H1 (cell line): ENCODE results near the gene IFIT1. TPM values are rescaled to one million over a fixed set of nuclear protein-coding genes. Genes with fewer than 3 reads are reported as not detected.
A peak's percentile ranks its signal among the peaks of the same experiment; 100 is the strongest.

Experiments
- CTCF ChIA-PET: fragments of 300-600 bp; sonication (Branson Sonifier 250); formaldehyde crosslinking; loops from one replicate; lab custom pipeline; 2021; ENCODE audit not compliant: partially characterized antibody; lab: Charles Lee
- POLR2A ChIA-PET: fragments of 300-600 bp; sonication (Branson Sonifier 250); formaldehyde crosslinking; loops from one replicate; lab custom pipeline; 2021; ENCODE audit warnings: inconsistent platforms; ENCODE audit not compliant: partially characterized antibody; lab: Charles Lee
- DNase-seq, 2 experiments: peaks; one replicate each; pipeline versions ENCODE4 v3.0.0 to v3.0.0-alpha.2; 2010 to 2022; ENCODE audit warnings: low spot score in 2 of 2, low read depth in 1 of 2, mixed read lengths in 1 of 2
- FAIRE-seq: peaks from 2 replicates; lab custom pipeline; 2011; peaks lifted over from hg19 to GRCh38; lab: Jason Lieb, UNC
- H2AFZ ChIP-seq: 2 replicates; pipeline ENCODE4 v1.8.1; 2012; ENCODE audit warnings: low read length, inconsistent platforms
- H2AK5ac ChIP-seq: 2 replicates; pipeline ENCODE4 v1.6.1; 2013; ENCODE audit warnings: low read depth, low read length
- H2BK120ac ChIP-seq: replicated peaks from 2 replicates; pipeline ENCODE3; 2013; ENCODE audit warnings: low read depth, low read length, inconsistent platforms
- H2BK12ac ChIP-seq: 2 replicates; pipeline ENCODE4 v1.6.1; 2013; ENCODE audit warnings: low read depth, low read length
- H2BK15ac ChIP-seq: 2 replicates; pipeline ENCODE4 v1.6.1; 2013; ENCODE audit warnings: low read length
- H2BK20ac ChIP-seq: 2 replicates; pipeline ENCODE4 v1.6.1; 2013; ENCODE audit warnings: low read length
- H2BK5ac ChIP-seq: 2 replicates; pipeline ENCODE4 v1.6.1; 2013; ENCODE audit warnings: low read depth, low read length
- H3K14ac ChIP-seq: 2 replicates; pipeline ENCODE4 v1.6.1; 2013; ENCODE audit warnings: inconsistent platforms; ENCODE audit not compliant: insufficient read length
- H3K18ac ChIP-seq: 2 replicates; pipeline ENCODE4 v1.6.1; 2013; ENCODE audit warnings: low read length; ENCODE audit errors: extremely low read depth
- H3K23ac ChIP-seq: 2 replicates; pipeline ENCODE4 v1.6.1; 2013; ENCODE audit warnings: inconsistent platforms; ENCODE audit not compliant: insufficient read length
- H3K23me2 ChIP-seq: 2 replicates; pipeline ENCODE4 v1.6.1; 2013; ENCODE audit warnings: low read depth, low read length
- H3K27ac ChIP-seq: 2 replicates; pipeline ENCODE4 v1.6.1; 2011; ENCODE audit warnings: low read depth, low read length, inconsistent platforms
- H3K27me3 ChIP-seq, 4 experiments: replicated peaks in 1 of 4; 1 replicate in 1 of 4; 2 replicates in 3 of 4; pipeline versions ENCODE4 v1.6.1 to v1.8.1; 2011 to 2013; ENCODE audit warnings: low read length in 3 of 4, mild to moderate bottlenecking in 3 of 4, inconsistent platforms in 2 of 4, mixed read lengths in 2 of 4, moderate library complexity in 1 of 4; ENCODE audit not compliant: control insufficient read depth in 3 of 4, insufficient read depth in 3 of 4; ENCODE audit errors: extremely low read depth in 1 of 4
- H3K36me3 ChIP-seq, 4 experiments: 2 replicates each; pipeline versions ENCODE4 v1.6.1 to v1.8.1; 2011 to 2013; ENCODE audit warnings: mild to moderate bottlenecking in 4 of 4, low read length in 3 of 4, moderate library complexity in 2 of 4, control low read depth in 1 of 4, inconsistent platforms in 1 of 4; ENCODE audit not compliant: insufficient read depth in 4 of 4, control insufficient read depth in 2 of 4
- H3K4ac ChIP-seq: replicated peaks from 2 replicates; pipeline ENCODE3; 2013; ENCODE audit warnings: low read length, low read depth, mixed read lengths, inconsistent platforms; ENCODE audit not compliant: insufficient read length
- H3K4me1 ChIP-seq, 4 experiments: replicated peaks in 1 of 4; 1 replicate in 1 of 4; 2 replicates in 3 of 4; pipeline versions ENCODE4 v1.6.1 to v1.8.1; 2011 to 2013; ENCODE audit warnings: low read length in 3 of 4, inconsistent platforms in 2 of 4, mixed read lengths in 1 of 4; ENCODE audit not compliant: insufficient read depth in 4 of 4, control insufficient read depth in 3 of 4
- H3K4me2 ChIP-seq, 2 experiments: 2 replicates each; pipeline versions ENCODE4 v1.6.1 to v1.8.1; 2011 to 2013; ENCODE audit warnings: low read depth in 2 of 2, low read length in 2 of 2, control low read depth in 1 of 2, inconsistent platforms in 1 of 2, mild to moderate bottlenecking in 1 of 2; ENCODE audit not compliant: insufficient read depth in 1 of 2
- H3K4me3 ChIP-seq, 4 experiments: fragments of 200-600, 300-600 bp in 1 of 4; sonication (generic), shearing (Covaris generic), sonication (Bioruptor Twin) in 1 of 4; 2 replicates each; pipeline versions ENCODE4 v1.5.1 to v1.8.1; 2011 to 2016; ENCODE audit warnings: low read length in 4 of 4, low read depth in 3 of 4, control low read depth in 2 of 4, inconsistent platforms in 2 of 4, mild to moderate bottlenecking in 2 of 4, mixed read lengths in 1 of 4, moderate library complexity in 1 of 4; ENCODE audit not compliant: insufficient read depth in 2 of 4; ENCODE audit errors: extremely low read depth in 1 of 4
- H3K56ac ChIP-seq: replicated peaks from 2 replicates; pipeline ENCODE3; 2013; ENCODE audit warnings: low read depth, mild to moderate bottlenecking, mixed read lengths, low read length, inconsistent platforms; ENCODE audit not compliant: insufficient read length
- H3K79me1 ChIP-seq: 2 replicates; pipeline ENCODE4 v1.6.1; 2013; ENCODE audit warnings: low read depth, low read length, control low read depth
- H3K79me2 ChIP-seq, 2 experiments: 2 replicates each; pipeline versions ENCODE4 v1.6.1 to v1.8.1; 2012 to 2013; ENCODE audit warnings: low read length in 2 of 2, mild to moderate bottlenecking in 2 of 2, inconsistent platforms in 1 of 2; ENCODE audit not compliant: insufficient read depth in 2 of 2, control insufficient read depth in 1 of 2
- H3K9ac ChIP-seq, 4 experiments: replicated peaks in 1 of 4; 1 replicate in 1 of 4; 2 replicates in 3 of 4; pipeline versions ENCODE4 v1.6.1 to v1.8.1; 2011 to 2013; ENCODE audit warnings: low read depth in 3 of 4, low read length in 3 of 4, control low read depth in 2 of 4, mild to moderate bottlenecking in 2 of 4, moderate library complexity in 2 of 4, inconsistent platforms in 1 of 4; ENCODE audit errors: extremely low read depth in 1 of 4
- H3K9me3 ChIP-seq, 2 experiments: 2 replicates each; pipeline versions ENCODE4 v1.6.1 to v1.8.1; 2012 to 2013; ENCODE audit warnings: mild to moderate bottlenecking in 2 of 2, moderate library complexity in 2 of 2, control low read depth in 1 of 2, inconsistent platforms in 1 of 2, low read depth in 1 of 2, low read length in 1 of 2, mixed read lengths in 1 of 2; ENCODE audit not compliant: insufficient read depth in 2 of 2
- H4K20me1 ChIP-seq, 2 experiments: replicated peaks in 1 of 2; 2 replicates each; pipeline versions ENCODE3 to v1.8.1; 2011 to 2013; ENCODE audit warnings: inconsistent platforms in 2 of 2, low read length in 2 of 2, mild to moderate bottlenecking in 1 of 2; ENCODE audit not compliant: insufficient read depth in 2 of 2, control insufficient read depth in 1 of 2
- H4K5ac ChIP-seq: 2 replicates; pipeline ENCODE4 v1.6.1; 2013; ENCODE audit warnings: low read length, low read depth, mixed read lengths, inconsistent platforms; ENCODE audit not compliant: insufficient read length
- H4K8ac ChIP-seq: 2 replicates; pipeline ENCODE4 v1.8.0; 2013; ENCODE audit warnings: mild to moderate bottlenecking, moderate library complexity, low read length, inconsistent platforms; ENCODE audit not compliant: insufficient read depth; ENCODE audit errors: extremely low read depth
- H4K91ac ChIP-seq: replicated peaks from 2 replicates; pipeline ENCODE3; 2013; ENCODE audit warnings: low read length, mixed read lengths, inconsistent platforms; ENCODE audit not compliant: insufficient read length
- CEBPB ChIP-seq: IDR thresholded peaks from 2 replicates; pipeline ENCODE4 v1.6.1; 2012; ENCODE audit warnings: low read depth, low read length
- CTBP2 ChIP-seq: IDR thresholded peaks from 2 replicates; pipeline ENCODE4 v1.7.0; 2011; ENCODE audit warnings: borderline replicate concordance, mild to moderate bottlenecking, moderate library complexity, mixed read lengths, low read length; ENCODE audit not compliant: insufficient read depth, insufficient read length
- HDAC6 ChIP-seq: IDR thresholded peaks from one replicate; pipeline ENCODE4 v1.7.1; 2012; ENCODE audit warnings: low read depth, mild to moderate bottlenecking, inconsistent platforms, low read length, moderate library complexity
- JUN ChIP-seq: IDR thresholded peaks from 2 replicates; pipeline ENCODE4 v1.6.1; 2011; ENCODE audit warnings: low read depth, mild to moderate bottlenecking, improper control_type of control experiment, low read length
- PHF8 ChIP-seq: fragments of 200-600 bp; sonication (generic); conservative IDR thresholded peaks from 2 replicates; pipeline ENCODE4 v1.7.1; 2012; ENCODE audit warnings: low read depth, mild to moderate bottlenecking, inconsistent platforms, low read length, moderate library complexity
- POLR2AphosphoS5 ChIP-seq: IDR thresholded peaks from 2 replicates; pipeline ENCODE4 v1.6.1; 2011; ENCODE audit warnings: low read depth, low read length
- SP1 ChIP-seq: IDR thresholded peaks from 2 replicates; pipeline ENCODE4 v1.6.1; 2011; ENCODE audit warnings: low read depth, low read length
- TEAD4 ChIP-seq: IDR thresholded peaks from 2 replicates; pipeline ENCODE4 v1.6.1; 2012; ENCODE audit warnings: low read depth, low read length, inconsistent platforms, mixed read lengths
- WGBS, 2 experiments: shearing (Covaris generic) in 1 of 2; methylation state at CpG; one replicate each; pipeline versions ENCODE4 v1.1.6 to v1.1.7; 2013 to 2015; ENCODE audit warnings: low lambda C conversion rate in 2 of 2, mixed read lengths in 2 of 2, inconsistent platforms in 1 of 2, low coverage in 1 of 2, missing lambda C conversion rate in 1 of 2; ENCODE audit not compliant: insufficient replicate concordance in 2 of 2, insufficient coverage in 1 of 2, insufficient read length in 1 of 2; ENCODE audit errors: extremely low coverage in 1 of 2, missing lambda C conversion rate in 1 of 2; 5-methylcytosine and 5-hydroxymethylcytosine counted together
- polyA plus RNA-seq, 7 experiments: library from polyadenylated mRNA; depleted of rRNA in 3 of 7; stranded (reverse) in 5 of 7; unstranded in 2 of 7; fragments of >200 nt in 5 of 7; fragments of 200-250 nt in 2 of 7; gene quantifications; 1 replicate in 5 of 7; 2 replicates in 1 of 7; 4 replicates in 1 of 7; pipeline versions ENCODE4 v1.2.1 to v1.2.3, GENCODE V29; 2011 to 2013; ENCODE audit warnings: missing spikeins in 2 of 7, mixed read lengths in 2 of 7
- total RNA-seq: library from RNA; stranded (reverse); fragmentation: NEBNext Ultra II Directional; extraction: Animal tissue kit (Norgen Biotek cat#: 25700); gene quantifications from 2 replicates; pipeline ENCODE4 v1.2.1, GENCODE V29; 2021
- TF ChIP-seq, protein P1 (sequence below), 3 experiments: IDR thresholded peaks; 1 replicate in 2 of 3; 2 replicates in 1 of 3; pipeline versions ENCODE4 v1.5.1 to v1.6.1; 2011; ENCODE audit warnings: low read length in 3 of 3, mild to moderate bottlenecking in 3 of 3, inconsistent platforms in 2 of 3, low read depth in 1 of 3, moderate library complexity in 1 of 3; ENCODE audit not compliant: insufficient read depth in 1 of 3; ENCODE audit errors: control extremely low read depth in 1 of 3

Gene IFIT1
- total and polyA plus RNA-seq, 2 of the 8 experiments (the other 6 are each of a cell fraction or from before 2014, with no cell fraction given), result 0.94 to 1.5 TPM

DNA sequence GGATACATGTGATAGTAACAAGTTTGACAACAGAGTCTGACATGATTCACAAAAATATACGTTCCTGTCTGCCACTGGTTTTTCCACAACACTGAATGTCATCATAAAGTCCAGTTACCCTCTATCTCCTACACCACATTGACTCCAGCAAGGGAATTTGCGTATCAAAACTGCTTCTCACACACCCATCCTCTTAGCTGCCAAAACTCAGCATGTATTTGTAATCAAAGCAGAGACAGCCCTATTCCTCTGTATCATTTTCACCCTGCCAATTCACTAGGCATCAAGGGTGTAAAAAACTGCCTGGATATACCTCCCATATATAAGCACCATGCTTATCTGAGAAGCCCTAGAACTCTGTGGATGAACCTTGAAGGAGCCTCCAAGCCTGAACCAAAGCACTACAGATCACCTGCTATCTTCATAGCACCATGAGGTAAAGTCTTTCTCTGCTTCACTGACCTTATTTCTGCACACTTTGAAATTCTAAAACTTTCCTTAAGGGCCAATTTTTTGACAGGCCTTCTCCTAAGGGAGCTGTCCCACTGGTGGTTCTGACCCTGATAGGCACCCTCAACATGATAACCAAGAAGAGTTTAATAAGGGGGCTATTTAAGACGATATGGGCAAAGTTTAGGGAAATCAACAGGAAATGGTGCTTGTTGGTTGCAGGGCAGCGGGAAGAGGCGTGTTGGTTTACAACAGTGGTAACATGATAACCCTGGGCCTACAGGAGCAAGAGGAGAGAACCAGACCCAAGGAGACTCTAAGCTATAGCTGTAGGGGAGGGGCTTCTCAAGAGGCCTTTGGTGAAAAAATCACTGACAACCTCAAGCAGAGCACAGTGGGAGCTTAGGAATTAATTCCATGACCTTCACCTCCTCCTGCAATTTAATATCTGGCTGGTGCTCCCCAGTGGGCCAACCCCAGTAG, 14.5 kb upstream of the IFIT1 start, which contains the start of gene IFIT1B:
Gene IFIT1B (plus strand): TSS at position 352 of the 933 bp plus-strand sequence. CDS start 80 bp downstream, at position 432.
- no peaks in the 10 kb centered on the region for H4K20me1 ChIP-seq
- no peak within 1 kb of the TSS for H3K14ac ChIP-seq
- H3K27ac ChIP-seq, result no peak within 1 kb of the TSS
- no peak within 1 kb of the TSS; the same call in 1 of the 2 replicates for H2AFZ ChIP-seq
- no peak within 1 kb of the TSS for H3K23ac ChIP-seq
- no peak within 1 kb of the TSS for H3K4ac ChIP-seq
- no peak within 1 kb of the TSS for H4K8ac ChIP-seq
- H3K27me3 ChIP-seq, result no peaks in the 10 kb centered on the region
- no peak for DNase-seq
- no peak within 1 kb of the TSS for H2AK5ac ChIP-seq
- no peak within 1 kb of the TSS for H2BK20ac ChIP-seq
- H3K36me3 ChIP-seq, result no peaks in the 10 kb centered on the region
- H3K23me2 ChIP-seq, result no peaks in the 10 kb centered on the region
- H3K56ac ChIP-seq, result no peak within 1 kb of the TSS
- 74% methylated on average over 5 of the region's 5 CpGs; no CpG with 5 or more reads in 1 of the 2 experiments for WGBS, 2 experiments
- H3K79me2 ChIP-seq, result no peaks in the 10 kb centered on the region
- no peak within 1 kb of the TSS for H2BK120ac ChIP-seq
- H3K79me1 ChIP-seq, result no peaks in the 10 kb centered on the region
- H2BK12ac ChIP-seq, result peak within 1 kb of the TSS; percentile 10; the same call in 1 of the 2 replicates
- H3K9me3 ChIP-seq, result no peaks in the 10 kb centered on the region
- no peak within 1 kb of the TSS for H3K18ac ChIP-seq
- no peak within 1 kb of the TSS for H3K9ac ChIP-seq
- H2BK5ac ChIP-seq, result no peak within 1 kb of the TSS
- ChIA-PET POLR2A (interaction anchor here (0.6 to 1.2 kb wide), 3 partner anchors 8 to 1026 kb away, joined by 3 to 5 read pairs (median 3); partner anchors contain the start of gene IFIT1), CTCF (interaction anchor here (0.9 to 2.7 kb wide), 4 partner anchors 10 to 114 kb away, joined by 3 to 31 read pairs (median 3); no protein-coding TSS in a partner anchor)
- no peak within 1 kb of the TSS for H3K4me3 ChIP-seq
- H4K5ac ChIP-seq, result no peak within 1 kb of the TSS
- no peak within 1 kb of the TSS for H4K91ac ChIP-seq
- FAIRE-seq, result no peak
- peaks cover 0 to 4% (median 0%) of the 10 kb centered on the region in 4 experiments; a peak in 2 of 7 replicates for H3K4me1 ChIP-seq
- no peak within 1 kb of the TSS for H2BK15ac ChIP-seq
- H3K4me2 ChIP-seq, result no peak within 1 kb of the TSS
- TF ChIP-seq TEAD4, result no peak
- no peak for TF ChIP-seq JUN
- TF ChIP-seq HDAC6, result no peak
- no peak for TF ChIP-seq CEBPB
- no peak for TF ChIP-seq PHF8
- TF ChIP-seq CTBP2, result no peak
- TF ChIP-seq, protein P1, sequence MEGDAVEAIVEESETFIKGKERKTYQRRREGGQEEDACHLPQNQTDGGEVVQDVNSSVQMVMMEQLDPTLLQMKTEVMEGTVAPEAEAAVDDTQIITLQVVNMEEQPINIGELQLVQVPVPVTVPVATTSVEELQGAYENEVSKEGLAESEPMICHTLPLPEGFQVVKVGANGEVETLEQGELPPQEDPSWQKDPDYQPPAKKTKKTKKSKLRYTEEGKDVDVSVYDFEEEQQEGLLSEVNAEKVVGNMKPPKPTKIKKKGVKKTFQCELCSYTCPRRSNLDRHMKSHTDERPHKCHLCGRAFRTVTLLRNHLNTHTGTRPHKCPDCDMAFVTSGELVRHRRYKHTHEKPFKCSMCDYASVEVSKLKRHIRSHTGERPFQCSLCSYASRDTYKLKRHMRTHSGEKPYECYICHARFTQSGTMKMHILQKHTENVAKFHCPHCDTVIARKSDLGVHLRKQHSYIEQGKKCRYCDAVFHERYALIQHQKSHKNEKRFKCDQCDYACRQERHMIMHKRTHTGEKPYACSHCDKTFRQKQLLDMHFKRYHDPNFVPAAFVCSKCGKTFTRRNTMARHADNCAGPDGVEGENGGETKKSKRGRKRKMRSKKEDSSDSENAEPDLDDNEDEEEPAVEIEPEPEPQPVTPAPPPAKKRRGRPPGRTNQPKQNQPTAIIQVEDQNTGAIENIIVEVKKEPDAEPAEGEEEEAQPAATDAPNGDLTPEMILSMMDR (IDR thresholded peaks at IDR 0.05; ENCODE audit: control extremely low read depth in 1 of 3, insufficient read depth in 1 of 3, low read depth in 1 of 3, low read length in 3 of 3), result no peak
- no peak for TF ChIP-seq SP1
- TF ChIP-seq POLR2AphosphoS5, result no peak
